ENCODE data around the gene RAB36. TPM values are rescaled to one million over a fixed set of nuclear protein-coding genes. Genes with fewer than 3 reads are reported as not detected.

RAB36 gene
- total RNA-seq, 1 donor from 2014 or later = 0.47 TPM

DNA sequence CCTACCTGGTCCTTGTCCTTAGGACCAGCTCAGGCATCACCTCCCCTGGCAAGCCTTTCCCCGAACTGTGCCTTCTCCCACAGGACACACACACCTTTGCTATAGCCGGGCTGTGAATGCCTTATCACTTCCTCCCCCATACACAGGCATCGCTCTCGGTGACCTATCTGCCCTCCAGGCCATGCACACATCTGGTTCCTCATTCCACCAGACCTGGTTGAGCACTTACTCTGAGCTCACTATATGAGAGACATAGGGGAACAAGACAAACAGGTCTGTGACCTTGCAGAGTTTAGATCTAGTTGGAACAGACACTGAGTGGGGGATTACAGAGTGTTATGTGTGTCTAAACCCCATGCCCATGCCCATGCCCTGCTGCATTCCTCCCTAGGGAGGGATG is 31.9 kb downstream of the RAB36 start:
- intact Hi-C loops (cut with micrococcal nuclease) = loop anchor here (2.0 kb wide), 1 partner anchor 106 kb away; no protein-coding TSS in a partner anchor
- H3K9me3 ChIP-seq (replicated peaks) = peaks cover 19% of the 10 kb centered on the region

DNA sequence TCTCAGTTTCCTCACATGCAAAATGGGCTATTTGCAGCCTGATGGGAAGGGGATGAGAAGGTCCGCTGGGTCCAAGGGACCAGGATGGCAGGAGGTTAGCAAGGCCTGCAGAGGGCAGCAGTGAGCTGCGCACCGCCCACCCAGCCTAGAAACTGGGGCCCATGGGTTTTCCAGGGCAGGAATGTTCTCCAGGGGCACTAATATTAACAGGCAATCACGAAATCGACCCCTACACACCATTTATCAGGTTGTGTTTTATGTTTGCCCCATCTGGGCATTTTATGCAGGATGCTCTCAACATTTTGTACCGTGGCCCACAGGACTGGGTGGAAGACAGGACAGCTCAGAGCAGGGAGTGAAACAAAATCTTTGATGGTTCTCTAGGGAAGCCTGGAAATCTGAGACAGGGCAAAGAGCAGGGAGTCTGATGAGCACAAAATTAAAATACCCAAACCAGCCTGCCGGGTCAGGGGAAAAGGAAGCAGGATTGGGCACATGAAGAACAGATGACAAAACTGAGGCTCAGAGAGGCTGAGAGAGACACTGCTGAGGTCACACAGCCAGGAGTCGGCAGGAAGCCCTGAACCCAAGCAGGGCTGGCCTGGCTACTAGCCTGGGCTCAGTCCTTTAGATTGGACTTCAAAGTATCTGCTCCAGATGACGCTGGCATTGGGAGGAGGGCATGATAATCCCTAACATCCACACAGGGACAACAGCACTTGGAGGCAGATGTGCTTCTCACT is 33.4 kb downstream of the RAB36 start:
- intact Hi-C loops (cut with micrococcal nuclease) = no loop called here
- H3K9me3 ChIP-seq (replicated peaks) = peaks cover 19% of the 10 kb centered on the region
- no peaks in the 10 kb centered on the region for H3K36me3 ChIP-seq
- H3K27me3 ChIP-seq (ENCODE audit: low read depth) = no peaks in the 10 kb centered on the region
- peak overlapping the region; percentile 76 for H3K27ac ChIP-seq (replicated peaks)
- peak; percentile 64 for DNase-seq
- TF ChIP-seq CTCF (IDR thresholded peaks at IDR 0.05; ENCODE audit: borderline replicate concordance) = peak; percentile 98
- peaks cover 42% of the 10 kb centered on the region for H3K4me1 ChIP-seq
- H3K4me3 ChIP-seq = no peak overlapping the region

More for the DNA sequence above, 31.9 kb downstream of the RAB36 start:
- Histone ChIP-seq H3K4me1 (peaks cover 28% of the 10 kb centered on the region), H3K27me3 (ENCODE audit: low read depth) (no peaks in the 10 kb centered on the region), H3K27ac (replicated peaks) (no peak overlapping the region), H3K36me3 (no peaks in the 10 kb centered on the region), H3K4me3 (no peak overlapping the region)
- TF ChIP-seq CTCF (IDR thresholded peaks at IDR 0.05; ENCODE audit: borderline replicate concordance) = no peak
- no peak for DNase-seq

GRCh38 chr22:23179381-23180299 is 34.4 kb downstream of the RAB36 start:
- Histone ChIP-seq H3K27me3 (ENCODE audit: low read depth) (no peaks in the 10 kb centered on the region), H3K4me3 (peak overlapping the region; percentile 78), H3K4me1 (peaks cover 52% of the 10 kb centered on the region), H3K27ac (replicated peaks) (peak overlapping the region; percentile 76), H3K36me3 (no peaks in the 10 kb centered on the region), H3K9me3 (replicated peaks) (peaks cover 19% of the 10 kb centered on the region)
- peak; percentile 24 for DNase-seq
- intact Hi-C loops (cut with micrococcal nuclease) = no loop called here
- no peak for TF ChIP-seq CTCF (IDR thresholded peaks at IDR 0.05; ENCODE audit: borderline replicate concordance)

DNA sequence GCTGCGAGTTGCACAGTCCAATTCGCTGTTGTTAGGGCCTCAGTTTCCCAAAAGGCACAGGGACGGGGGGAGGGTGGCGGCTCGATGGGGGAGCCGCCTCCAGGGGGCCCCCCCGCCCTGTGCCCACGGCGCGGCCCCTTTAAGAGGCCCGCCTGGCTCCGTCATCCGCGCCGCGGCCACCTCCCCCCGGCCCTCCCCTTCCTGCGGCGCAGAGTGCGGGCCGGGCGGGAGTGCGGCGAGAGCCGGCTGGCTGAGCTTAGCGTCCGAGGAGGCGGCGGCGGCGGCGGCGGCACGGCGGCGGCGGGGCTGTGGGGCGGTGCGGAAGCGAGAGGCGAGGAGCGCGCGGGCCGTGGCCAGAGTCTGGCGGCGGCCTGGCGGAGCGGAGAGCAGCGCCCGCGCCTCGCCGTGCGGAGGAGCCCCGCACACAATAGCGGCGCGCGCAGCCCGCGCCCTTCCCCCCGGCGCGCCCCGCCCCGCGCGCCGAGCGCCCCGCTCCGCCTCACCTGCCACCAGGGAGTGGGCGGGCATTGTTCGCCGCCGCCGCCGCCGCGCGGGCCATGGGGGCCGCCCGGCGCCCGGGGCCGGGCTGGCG is 35.1 kb downstream of the RAB36 start, which contains the start of gene BCR:
Gene BCR (plus strand): TSS at position 209 of the 592 bp plus-strand sequence. CDS start 452 bp downstream, outside the sequence.
- peak within 1 kb of the TSS; percentile 78 for H3K4me3 ChIP-seq
- intact Hi-C loops (cut with micrococcal nuclease) = no loop called here
- peaks cover 57% of the 10 kb centered on the region for H3K4me1 ChIP-seq

More for the DNA sequence above, 35.1 kb downstream of the RAB36 start, which contains the start of gene BCR:
- H3K27ac ChIP-seq (replicated peaks) = peak within 1 kb of the TSS; percentile 76
- H3K9me3 ChIP-seq (replicated peaks) = peaks cover 17% of the 10 kb centered on the region
- H3K27me3 ChIP-seq (ENCODE audit: low read depth) = no peaks in the 10 kb centered on the region
- no peak for TF ChIP-seq CTCF (IDR thresholded peaks at IDR 0.05; ENCODE audit: borderline replicate concordance)
- DNase-seq = peak; percentile 83
- H3K36me3 ChIP-seq = no peaks in the 10 kb centered on the region
